HAP-1 (cell line): ENCODE data around the gene ZNF593.

ENCODE experiments used
- DNase-seq, 2 experiments: peaks; one replicate each; pipeline ENCODE4 v3.0.0-alpha.2; 2016 to 2020; ENCODE audit warnings: low spot score in 2 of 2
- H3K27me3 ChIP-seq: fragments of 250-450 bp; sonication (Bioruptor Pico); 2 replicates; pipeline ENCODE4 v1.5.1; 2020; ENCODE audit warnings: low read depth, mild to moderate bottlenecking, moderate library complexity
- H3K36me3 ChIP-seq: fragments of 250-450 bp; sonication (Bioruptor Pico); replicated peaks from 2 replicates; pipeline ENCODE4 v1.5.1; 2020; ENCODE audit warnings: mild to moderate bottlenecking
- H3K4me1 ChIP-seq: fragments of 250-450 bp; sonication (Bioruptor Pico); 2 replicates; pipeline ENCODE4 v1.5.1; 2020; ENCODE audit warnings: mild to moderate bottlenecking
- H3K4me3 ChIP-seq: fragments of 250-450 bp; sonication (Bioruptor Pico); 2 replicates; pipeline ENCODE4 v1.5.1; 2020; ENCODE audit warnings: mild to moderate bottlenecking, moderate library complexity
- H3K9me3 ChIP-seq: fragments of 250-450 bp; sonication (Bioruptor Pico); 2 replicates; pipeline ENCODE4 v1.5.1; 2020; ENCODE audit warnings: mild to moderate bottlenecking, moderate library complexity
- in situ Hi-C: fragments of 300-500 bp; cut with MboI; formaldehyde crosslinking; loops from 3 replicates; pipeline ENCODE4 v1.14.3; 2020; ENCODE audit warnings: low sequenced_read_pairs, inconsistent platforms, mixed read lengths

ZNF593 gene

GRCh38 chr1:26168410-26169197 lies 1.1 kb upstream of the ZNF593 start, which contains the start of gene C1orf232:
Gene C1orf232 (minus strand): TSS chr1:26168963. CDS start chr1:26168499, 464 bp downstream.
- peak; percentile 29 to 61 for DNase-seq
- H3K36me3 ChIP-seq = peaks cover 16% of the 10 kb centered on the region
- in situ Hi-C loops = no loop called here

DNA sequence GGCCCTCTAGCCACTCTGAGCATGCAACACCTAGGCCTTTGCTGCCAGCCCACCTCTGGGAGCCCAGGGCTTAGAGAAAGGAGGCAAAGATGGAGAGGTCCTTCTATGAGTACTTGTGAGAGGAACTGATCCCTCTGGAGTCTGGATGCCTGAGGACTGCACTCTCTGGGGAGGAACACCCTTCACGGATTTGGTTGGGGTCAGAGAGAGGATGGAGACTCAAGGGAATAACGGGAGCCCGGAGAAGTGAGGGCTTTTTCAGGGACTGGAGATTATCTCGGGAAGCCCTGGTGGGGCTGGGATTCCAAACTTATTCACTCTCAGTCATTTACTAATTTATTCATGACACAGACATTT lies 532 bp upstream of the ZNF593 start:
- peaks cover 16% of the 10 kb centered on the region for H3K36me3 ChIP-seq
- H3K9me3 ChIP-seq = no peaks in the 10 kb centered on the region
- in situ Hi-C loops = no loop called here
- H3K4me3 ChIP-seq = peak overlapping the region; percentile 98
- H3K4me1 ChIP-seq = peaks cover 23% of the 10 kb centered on the region
- H3K27me3 ChIP-seq = no peaks in the 10 kb centered on the region
- no peak for DNase-seq

More at GRCh38 chr1:26168410-26169197, 1.1 kb upstream of the ZNF593 start, which contains the start of gene C1orf232:
- Histone ChIP-seq H3K4me3 (peak within 1 kb of the TSS; percentile 98), H3K4me1 (peaks cover 26% of the 10 kb centered on the region), H3K27me3 (no peaks in the 10 kb centered on the region), H3K9me3 (no peaks in the 10 kb centered on the region)

GRCh38 chr1:26170472-26170821 lies 739 bp downstream of the ZNF593 start:
- Histone ChIP-seq H3K27me3 (no peaks in the 10 kb centered on the region), H3K4me1 (peaks cover 18% of the 10 kb centered on the region), H3K9me3 (no peaks in the 10 kb centered on the region), H3K4me3 (peak overlapping the region; percentile 98), H3K36me3 (peaks cover 16% of the 10 kb centered on the region)
- DNase-seq = no peak
- in situ Hi-C loops = no loop called here

GRCh38 chr1:26171084-26172072 lies 1.7 kb downstream of the ZNF593 start, which contains the start of gene ZNF593OS:
Gene ZNF593OS (minus strand): TSS chr1:26171832. CDS start chr1:26171661, 171 bp downstream.
- H3K36me3 ChIP-seq = peaks cover 16% of the 10 kb centered on the region
- in situ Hi-C loops = no loop called here
- DNase-seq = peak in 1 of 2 experiments; percentile 28
- H3K4me1 ChIP-seq = peaks cover 18% of the 10 kb centered on the region
- no peaks in the 10 kb centered on the region for H3K9me3 ChIP-seq
- no peaks in the 10 kb centered on the region for H3K27me3 ChIP-seq
- H3K4me3 ChIP-seq = peak within 1 kb of the TSS; percentile 98

DNA sequence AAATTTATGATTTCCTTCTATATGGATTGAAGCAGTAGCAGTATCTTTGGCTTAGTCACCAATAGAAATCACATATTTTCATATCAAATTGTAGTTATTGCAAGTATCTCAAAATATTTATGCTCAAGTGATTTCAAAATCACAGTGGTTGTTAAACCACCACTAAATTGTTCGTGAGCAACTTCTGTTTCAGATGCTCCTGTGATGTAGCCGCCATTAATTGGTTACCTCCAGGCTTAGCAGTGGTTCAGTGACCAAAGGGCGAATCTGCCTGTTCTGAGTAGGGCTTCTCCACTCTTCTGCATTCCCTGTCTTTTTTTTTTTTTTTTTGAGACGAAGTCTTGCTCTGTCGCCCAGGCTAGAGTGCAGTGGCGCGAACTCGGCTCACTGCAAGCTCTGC lies 5.6 kb downstream of the ZNF593 start:
- Histone ChIP-seq H3K4me1 (peaks cover 6% of the 10 kb centered on the region; the same call in 1 of the 2 replicates), H3K27me3 (no peaks in the 10 kb centered on the region), H3K36me3 (peaks cover 10% of the 10 kb centered on the region), H3K4me3 (no peak overlapping the region), H3K9me3 (no peaks in the 10 kb centered on the region)
- DNase-seq = no peak
- in situ Hi-C loops = no loop called here

DNA sequence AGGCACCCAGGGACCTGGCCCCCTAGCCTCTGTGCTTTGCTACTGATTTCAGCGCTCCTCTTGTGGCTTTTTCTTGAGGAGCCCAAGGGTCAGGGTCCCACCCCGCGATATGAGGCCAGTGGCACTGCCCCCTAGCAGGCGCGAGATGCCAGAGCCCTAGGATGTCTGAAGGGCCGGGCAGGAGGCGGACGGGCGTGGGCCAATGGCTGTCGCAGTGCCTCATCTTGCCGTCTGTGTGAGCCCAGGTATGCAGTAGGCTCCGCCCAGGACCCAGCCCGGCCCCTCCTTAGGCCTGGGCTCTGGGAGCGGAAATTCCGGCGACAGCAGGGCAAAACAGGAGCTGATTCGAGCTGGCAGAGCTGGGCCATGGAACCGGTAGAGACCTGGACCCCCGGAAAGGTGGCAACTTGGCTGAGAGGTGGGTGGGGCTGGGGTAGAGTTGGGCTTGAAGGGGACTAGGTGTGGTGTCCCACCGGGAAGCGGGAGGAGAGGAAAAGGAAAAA lies 7.5 kb downstream of the ZNF593 start, which contains the start of gene CNKSR1:
TSS of gene CNKSR1 (plus strand) at position 310 of the 503 bp plus-strand sequence. CDS start at position 367, 57 bp downstream.
- H3K36me3 ChIP-seq = no peaks in the 10 kb centered on the region
- H3K27me3 ChIP-seq = no peaks in the 10 kb centered on the region
- H3K9me3 ChIP-seq = no peaks in the 10 kb centered on the region
- no peak for DNase-seq
- in situ Hi-C loops = no loop called here
- H3K4me3 ChIP-seq = no peak within 1 kb of the TSS
- no peaks in the 10 kb centered on the region for H3K4me1 ChIP-seq

DNA sequence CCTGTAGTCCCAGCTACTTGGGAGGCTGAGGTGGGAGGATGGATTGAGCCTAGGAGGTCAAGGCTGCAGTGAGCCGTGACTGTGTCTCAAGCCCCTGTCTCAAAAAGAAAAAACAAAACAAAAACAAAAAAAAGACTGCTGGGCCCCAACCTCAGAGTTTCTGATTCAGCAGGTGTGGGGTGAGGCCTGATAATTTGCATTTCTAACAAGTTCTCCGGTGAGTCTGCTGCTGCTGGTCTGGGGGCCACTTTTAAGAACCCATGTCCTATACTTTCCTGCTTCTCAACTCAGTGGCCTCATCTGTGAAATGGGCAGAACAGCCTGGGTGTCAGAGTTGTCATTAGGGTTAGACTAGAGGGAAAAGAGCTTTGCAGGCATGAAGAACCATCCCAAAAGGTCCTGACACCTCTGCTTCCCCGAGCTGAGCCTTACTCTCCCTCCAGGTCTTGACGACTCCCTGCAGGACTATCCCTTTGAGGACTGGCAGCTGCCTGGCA lies 10.3 kb downstream of the ZNF593 start:
- Histone ChIP-seq H3K36me3 (no peaks in the 10 kb centered on the region), H3K4me3 (no peak overlapping the region), H3K27me3 (no peaks in the 10 kb centered on the region), H3K4me1 (no peaks in the 10 kb centered on the region), H3K9me3 (no peaks in the 10 kb centered on the region)
- no peak for DNase-seq
- in situ Hi-C loops = no loop called here

DNA sequence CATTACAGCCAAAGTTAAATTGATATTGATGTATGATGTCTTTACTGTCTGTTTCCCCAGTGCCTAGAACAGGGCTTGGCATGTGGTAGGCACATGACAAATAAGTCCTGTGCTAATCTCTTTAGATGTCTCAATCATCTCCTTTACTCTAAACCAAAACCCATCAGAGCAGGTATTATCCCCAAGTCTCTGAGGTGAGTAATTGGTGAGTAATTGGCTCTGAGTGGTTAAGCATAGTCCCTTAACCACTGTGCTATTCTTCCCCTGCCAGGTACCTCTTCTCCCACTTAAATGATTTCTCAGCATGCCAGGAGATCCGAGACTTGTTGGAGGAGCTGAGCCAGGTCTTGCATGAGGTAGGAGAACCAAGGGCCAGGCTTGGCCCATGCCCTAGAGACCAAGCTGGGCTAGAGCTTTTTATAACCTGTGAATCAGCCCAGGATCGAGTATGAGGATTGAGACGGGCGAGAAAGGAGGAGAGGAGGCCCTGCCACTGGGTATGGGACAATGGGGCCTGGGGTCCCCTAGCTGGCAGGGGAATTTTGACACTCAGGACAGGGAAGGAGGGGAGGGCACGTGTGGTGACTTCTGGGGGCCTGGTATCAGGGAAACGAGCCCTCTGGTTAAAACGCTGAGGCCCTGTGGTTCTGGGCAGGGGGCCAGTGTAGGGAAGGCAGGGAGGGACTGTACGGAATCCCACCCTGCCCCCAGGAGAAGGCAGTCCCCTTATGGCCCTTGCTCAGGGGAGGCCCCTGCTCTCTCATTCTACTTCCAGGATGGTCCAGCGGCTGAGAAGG lies 12.1 kb downstream of the ZNF593 start:
- Histone ChIP-seq H3K9me3 (no peaks in the 10 kb centered on the region), H3K27me3 (no peaks in the 10 kb centered on the region), H3K36me3 (no peaks in the 10 kb centered on the region), H3K4me1 (no peaks in the 10 kb centered on the region), H3K4me3 (no peak overlapping the region)
- DNase-seq = no peak
- in situ Hi-C loops = no loop called here

DNA sequence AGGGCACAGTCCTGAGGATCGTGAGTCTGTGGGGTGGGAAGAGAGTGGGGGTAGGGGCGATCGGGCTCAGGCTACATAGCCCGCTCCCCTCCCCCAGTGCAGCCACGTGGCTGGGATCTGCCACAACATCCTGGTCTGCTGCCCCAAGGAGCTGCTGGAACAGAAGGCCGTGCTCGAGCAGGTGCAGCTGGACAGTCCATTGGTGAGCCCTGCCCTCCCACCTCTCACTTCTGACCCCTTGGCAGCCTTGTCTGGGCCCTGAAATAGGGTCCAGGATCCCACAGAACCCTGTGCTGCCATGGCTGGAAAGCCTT lies 12.6 kb downstream of the ZNF593 start:
- no peaks in the 10 kb centered on the region for H3K36me3 ChIP-seq
- H3K27me3 ChIP-seq = no peaks in the 10 kb centered on the region
- H3K4me1 ChIP-seq = no peaks in the 10 kb centered on the region
- in situ Hi-C loops = no loop called here
- H3K4me3 ChIP-seq = no peak overlapping the region
- no peaks in the 10 kb centered on the region for H3K9me3 ChIP-seq
- DNase-seq = no peak

- no peaks in the 10 kb centered on the region for H3K27me3 ChIP-seq
- no peaks in the 10 kb centered on the region for H3K4me1 ChIP-seq
- H3K9me3 ChIP-seq = no peaks in the 10 kb centered on the region
- in situ Hi-C loops = no loop called here
- no peak for DNase-seq
- H3K4me3 ChIP-seq = no peak overlapping the region
- no peaks in the 10 kb centered on the region for H3K36me3 ChIP-seq
These were observed 14.4 kb downstream of the ZNF593 start for GRCh38 chr1:26184086-26184485.

DNA sequence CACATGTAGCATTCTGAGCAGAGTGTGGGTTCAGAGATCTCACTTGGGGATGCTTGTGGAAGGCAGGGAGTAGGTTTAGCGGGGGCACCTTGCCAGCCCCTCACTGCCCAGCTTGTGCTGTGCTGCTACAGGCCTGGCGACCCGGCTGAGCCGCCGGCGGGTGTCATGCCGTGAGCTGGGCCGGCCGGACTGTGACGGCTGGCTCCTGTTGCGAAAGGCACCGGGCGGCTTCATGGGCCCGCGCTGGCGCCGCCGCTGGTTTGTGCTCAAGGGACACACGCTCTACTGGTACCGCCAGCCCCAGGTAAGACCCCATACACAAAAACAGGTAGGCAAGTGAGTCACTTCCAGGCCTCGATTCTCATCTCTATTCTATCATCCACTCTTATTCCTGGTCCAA lies 15.2 kb downstream of the ZNF593 start:
- H3K4me1 ChIP-seq = no peaks in the 10 kb centered on the region
- H3K36me3 ChIP-seq = no peaks in the 10 kb centered on the region
- H3K9me3 ChIP-seq = no peaks in the 10 kb centered on the region
- DNase-seq = no peak
- no peaks in the 10 kb centered on the region for H3K27me3 ChIP-seq
- H3K4me3 ChIP-seq = no peak overlapping the region
- in situ Hi-C loops = no loop called here

DNA sequence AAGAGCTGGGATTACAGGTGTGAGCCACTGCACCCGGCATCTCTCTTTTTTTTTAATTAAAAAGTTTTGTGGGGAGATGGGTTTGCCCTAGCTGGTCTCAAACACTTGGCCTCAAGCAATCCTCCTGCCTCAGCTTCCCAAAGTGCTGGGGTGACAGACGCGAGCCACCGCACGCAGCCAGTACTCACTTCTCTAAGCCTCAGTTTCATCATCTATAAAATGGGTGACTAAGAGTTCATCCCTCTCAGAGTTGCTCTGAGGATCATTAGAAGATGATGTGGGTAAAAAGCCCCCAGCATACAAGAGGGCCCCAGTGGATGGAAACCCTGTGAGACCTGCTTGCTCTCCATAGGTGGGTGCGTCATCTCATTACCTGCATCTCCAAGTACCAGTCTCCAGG lies 18.2 kb downstream of the ZNF593 start:
- Histone ChIP-seq H3K4me1 (no peaks in the 10 kb centered on the region), H3K9me3 (no peaks in the 10 kb centered on the region), H3K4me3 (no peak overlapping the region), H3K27me3 (no peaks in the 10 kb centered on the region), H3K36me3 (no peaks in the 10 kb centered on the region)
- in situ Hi-C loops = no loop called here
- DNase-seq = no peak

DNA sequence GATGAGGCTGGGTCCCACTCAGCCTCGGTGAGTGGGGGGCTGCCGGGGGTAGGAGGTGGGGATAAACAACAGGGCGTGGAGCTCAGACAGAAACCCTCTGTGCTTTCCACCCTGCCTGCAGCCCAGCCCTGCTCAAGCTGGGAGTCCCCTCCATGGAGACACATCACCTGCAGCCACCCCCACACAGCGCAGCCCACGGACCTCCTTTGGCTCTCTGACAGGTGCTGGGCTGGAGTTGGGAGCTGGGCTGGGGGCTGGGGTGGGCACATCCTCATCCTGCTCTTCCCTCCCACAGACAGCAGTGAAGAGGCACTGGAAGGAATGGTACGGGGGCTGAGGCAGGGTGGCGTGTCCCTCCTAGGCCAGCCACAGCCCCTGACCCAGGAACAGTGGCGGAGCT lies 18.8 kb downstream of the ZNF593 start:
- no peaks in the 10 kb centered on the region for H3K4me1 ChIP-seq
- in situ Hi-C loops = no loop called here
- H3K36me3 ChIP-seq = no peaks in the 10 kb centered on the region
- no peak for DNase-seq
- H3K9me3 ChIP-seq = no peaks in the 10 kb centered on the region
- H3K27me3 ChIP-seq = no peaks in the 10 kb centered on the region
- H3K4me3 ChIP-seq = no peak overlapping the region
